M059J (cell line): ENCODE measurements around the gene A4GNT. TPM values are rescaled to one million over a fixed set of nuclear protein-coding genes. Genes with fewer than 3 reads are reported as not detected.
A peak's percentile ranks its signal among the peaks of the same experiment; 100 is the strongest.
"Not testable (repeated sequence)": the region's sequence is repeated elsewhere in the genome, so short reads cannot be mapped to it uniquely, and the experiment has no call there.

Source experiments
- DNase-seq: peaks from one replicate; pipeline ENCODE4 v3.0.0-alpha.2; 2012; ENCODE audit warnings: low read depth
- total RNA-seq: library from RNA; depleted of rRNA; stranded (reverse); fragments of >200 nt; shearing (Covaris generic); gene quantifications from 2 replicates; pipeline ENCODE4 v1.2.3, GENCODE V29; 2014

A4GNT gene
- total RNA-seq, 1 experiment from 2014 or later = not detected

GRCh38 chr3:138119423-138119766 lies 12.8 kb downstream of the A4GNT start:
- no peak for DNase-seq

DNA sequence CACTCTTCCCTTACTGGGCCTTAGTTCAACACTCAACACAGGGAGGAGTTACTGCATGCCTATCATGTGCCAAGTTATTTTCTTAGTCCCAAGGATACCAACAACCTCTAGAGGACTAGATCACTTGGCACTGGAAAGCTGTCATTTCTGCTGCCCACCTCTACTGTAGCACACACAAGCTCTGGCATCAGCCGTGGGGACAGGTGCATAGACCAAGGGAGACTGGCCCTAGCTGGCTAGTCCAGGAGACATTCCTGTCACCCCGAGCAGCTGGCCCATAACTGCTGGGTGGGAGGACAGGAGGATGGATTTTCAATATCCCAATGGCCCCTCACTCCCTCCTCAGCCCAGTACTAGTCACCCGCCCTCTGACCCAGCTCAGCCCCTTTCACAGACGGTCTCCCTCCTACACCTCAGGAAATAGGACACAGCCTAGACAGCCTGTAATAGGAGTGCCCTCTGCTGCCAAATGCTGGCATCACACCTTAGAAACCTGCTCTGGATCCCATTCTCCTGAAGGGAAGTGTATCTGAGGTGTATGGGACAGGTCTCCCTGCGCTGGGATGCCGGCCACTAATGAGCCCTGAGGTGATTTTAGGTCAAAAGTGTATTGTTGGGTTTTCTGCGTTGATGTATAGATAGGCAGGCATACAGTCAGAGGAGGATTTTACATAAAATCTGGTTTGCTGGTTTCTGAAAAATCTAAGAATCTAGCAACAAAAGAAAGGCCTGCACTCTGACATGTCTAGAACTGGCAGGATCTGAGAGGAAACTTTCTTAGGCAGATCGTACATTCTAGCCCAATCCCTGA lies 13.4 kb downstream of the A4GNT start:
- DNase-seq = peak; percentile 79

- peak; percentile 82 for DNase-seq
Measured at GRCh38 chr3:138114988-138115971, 16.9 kb downstream of the A4GNT start, which contains the start of gene DZIP1L. DZIP1L (minus strand) TSS chr3:138115608; CDS start chr3:138103971, 11,637 bp downstream.

GRCh38 chr3:138114431-138114918 lies 17.7 kb downstream of the A4GNT start:
- DNase-seq = peak; percentile 52

- DNase-seq = peak; percentile 66
Measured at GRCh38 chr3:138113326-138113725, 18.9 kb downstream of the A4GNT start.

DNA sequence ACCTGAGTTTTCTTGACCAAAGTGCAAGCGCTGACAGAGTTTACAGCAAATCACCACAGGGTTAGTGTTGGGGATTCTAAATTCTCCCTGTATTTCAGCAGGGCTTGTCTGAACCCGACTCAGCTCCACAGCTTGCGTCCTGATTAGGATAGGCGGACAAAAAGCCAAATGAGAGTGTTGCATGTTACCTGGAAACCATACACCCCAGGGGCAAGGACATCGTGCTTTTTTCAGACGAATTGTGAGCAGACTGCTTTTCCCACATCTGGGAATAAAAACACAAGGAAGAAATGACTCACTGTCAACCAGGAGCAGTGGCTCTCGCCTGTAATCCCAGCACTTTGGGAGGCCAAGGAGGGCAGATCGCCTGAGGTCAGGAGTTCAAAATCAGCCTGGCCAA lies 19.8 kb downstream of the A4GNT start:
- peak; percentile 29 for DNase-seq

- no peak for DNase-seq
Measured at GRCh38 chr3:138105598-138105997, 26.6 kb downstream of the A4GNT start.

DNA sequence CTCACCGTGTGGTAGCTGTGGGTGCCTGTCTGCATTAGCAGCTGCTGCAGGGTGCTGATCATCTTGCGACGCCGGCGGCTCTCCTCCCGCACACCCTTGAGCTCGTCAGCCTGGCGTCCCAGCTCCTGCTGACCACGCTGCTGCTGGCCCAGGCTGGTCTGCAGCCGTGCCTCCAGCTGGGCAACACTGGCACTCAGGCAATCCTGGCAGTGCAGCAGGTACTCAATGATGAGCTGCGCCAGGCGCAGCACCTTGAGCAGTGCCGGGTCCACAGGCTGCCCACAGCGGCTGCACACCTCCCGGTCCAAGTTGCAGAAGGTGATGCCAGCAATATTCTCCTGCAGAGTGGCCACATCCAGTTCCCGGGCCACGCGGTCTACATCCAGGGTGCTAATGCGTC lies 28.7 kb downstream of the A4GNT start:
- no peak for DNase-seq

DNA sequence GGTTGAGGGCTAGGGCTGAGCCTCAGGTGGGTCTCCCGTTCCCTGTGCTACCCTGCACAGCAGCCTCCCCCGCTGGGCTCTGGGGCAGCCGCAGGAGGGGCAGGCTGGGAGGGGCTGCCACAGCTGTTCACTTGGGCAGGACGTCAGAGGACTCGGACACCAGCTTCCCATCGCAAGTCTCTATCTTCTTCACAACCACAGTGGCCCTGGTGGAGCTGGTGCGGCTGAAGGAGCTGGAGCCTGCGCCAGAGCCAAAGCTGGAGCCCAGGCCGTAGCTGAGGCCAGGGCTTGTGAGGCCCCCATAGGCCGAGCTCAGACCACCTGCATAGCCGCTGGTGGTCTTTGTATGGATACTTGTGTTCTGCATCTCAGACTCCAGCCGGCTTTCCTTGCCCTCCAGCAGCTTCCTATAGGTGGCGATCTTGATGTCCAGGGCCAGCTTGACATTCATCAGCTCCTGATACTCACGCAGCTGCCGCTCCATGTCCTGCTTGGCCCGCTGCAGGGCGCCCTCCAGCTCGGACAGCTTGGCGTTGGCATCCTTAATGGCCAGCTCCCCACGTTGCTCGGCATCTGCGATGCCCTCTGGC lies 30.7 kb downstream of the A4GNT start:
- DNase-seq = not testable (repeated sequence)

DNA sequence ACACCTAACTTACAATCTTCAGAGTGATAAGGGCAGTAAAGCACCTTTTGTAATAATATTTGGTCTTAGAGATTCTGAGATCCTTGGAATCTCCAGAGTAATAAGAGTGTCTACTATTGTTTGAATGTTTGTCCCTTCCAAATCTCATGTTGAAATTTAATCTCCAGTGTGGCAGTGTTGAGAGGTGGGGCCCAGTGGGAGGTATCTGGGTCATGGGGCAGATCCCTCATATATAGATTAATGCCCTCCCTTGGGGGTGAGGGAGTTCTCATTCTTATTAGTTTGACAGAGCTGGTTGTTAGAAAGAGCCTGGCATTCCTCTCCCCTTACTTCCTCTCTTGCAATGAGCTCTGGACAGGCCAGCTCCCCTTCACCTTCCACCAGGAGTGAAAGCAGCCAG lies 32.8 kb downstream of the A4GNT start:
- no peak for DNase-seq

- DNase-seq = no peak
Measured at GRCh38 chr3:138097192-138098172, 34.7 kb downstream of the A4GNT start.

DNA sequence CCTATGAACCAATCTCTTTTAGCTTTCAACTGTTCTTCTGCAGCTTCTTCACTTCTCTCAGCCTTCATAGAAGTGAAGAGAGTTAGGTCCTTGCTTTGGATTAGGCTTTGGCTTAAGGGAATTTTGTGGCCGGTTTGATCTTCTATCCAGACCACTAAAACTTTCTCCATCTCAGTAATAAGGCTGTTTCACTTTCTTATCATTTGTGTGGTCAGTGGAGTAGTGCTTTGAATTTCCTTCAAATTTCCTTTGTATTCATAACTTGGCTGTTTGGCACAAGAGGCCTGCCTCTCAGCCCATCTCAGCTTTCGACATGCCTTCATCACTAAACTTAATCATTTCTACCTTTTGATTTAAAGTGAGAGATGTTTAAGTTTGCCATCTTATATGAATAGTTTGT lies 38.5 kb downstream of the A4GNT start:
- no peak for DNase-seq

DNA sequence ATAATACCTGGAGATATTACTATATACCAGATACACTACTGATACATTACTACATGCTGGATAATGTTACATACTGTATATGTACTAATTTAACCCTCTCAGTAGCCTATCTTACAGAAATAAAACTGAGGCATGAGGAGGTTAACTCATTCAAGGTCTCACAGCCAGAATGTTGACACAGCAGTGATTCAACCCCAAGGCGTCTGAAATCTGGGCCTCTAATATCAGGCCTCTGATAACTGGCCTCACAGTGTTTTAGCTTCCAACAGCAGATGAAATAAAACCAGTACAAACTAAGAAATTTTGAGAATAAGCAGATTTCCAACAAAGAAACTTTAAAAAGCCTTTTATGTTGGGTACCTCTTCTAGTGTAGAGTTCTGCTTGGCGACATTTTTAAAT lies 40.2 kb downstream of the A4GNT start:
- no peak for DNase-seq

- no peak for DNase-seq
Measured at GRCh38 chr3:138089091-138089490, 43.1 kb downstream of the A4GNT start.

- not testable (repeated sequence) for DNase-seq
Measured at GRCh38 chr3:138085745-138086144, 46.4 kb downstream of the A4GNT start.

DNA sequence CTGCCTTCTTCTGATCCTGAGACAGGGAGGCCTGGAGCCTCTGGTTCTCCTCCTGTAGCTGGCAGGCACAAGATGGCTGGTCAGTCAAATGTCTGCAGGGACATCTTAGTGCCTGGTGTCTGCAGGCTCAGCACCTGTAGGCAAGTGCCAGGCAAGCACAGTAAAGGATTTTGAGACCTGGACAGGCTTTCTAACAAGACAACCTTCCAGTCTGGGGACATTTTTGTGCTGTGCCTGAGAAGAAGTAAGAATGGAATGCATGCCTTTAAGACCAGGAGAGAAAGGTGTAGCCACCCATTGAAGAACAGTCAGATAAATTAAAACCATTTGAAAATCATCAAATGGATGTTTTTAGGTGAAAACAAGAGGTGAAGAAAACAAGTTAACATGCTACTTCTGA lies 48.0 kb downstream of the A4GNT start:
- DNase-seq = no peak

- DNase-seq = no peak
Measured at GRCh38 chr3:138082992-138083386, 49.2 kb downstream of the A4GNT start.

DNA sequence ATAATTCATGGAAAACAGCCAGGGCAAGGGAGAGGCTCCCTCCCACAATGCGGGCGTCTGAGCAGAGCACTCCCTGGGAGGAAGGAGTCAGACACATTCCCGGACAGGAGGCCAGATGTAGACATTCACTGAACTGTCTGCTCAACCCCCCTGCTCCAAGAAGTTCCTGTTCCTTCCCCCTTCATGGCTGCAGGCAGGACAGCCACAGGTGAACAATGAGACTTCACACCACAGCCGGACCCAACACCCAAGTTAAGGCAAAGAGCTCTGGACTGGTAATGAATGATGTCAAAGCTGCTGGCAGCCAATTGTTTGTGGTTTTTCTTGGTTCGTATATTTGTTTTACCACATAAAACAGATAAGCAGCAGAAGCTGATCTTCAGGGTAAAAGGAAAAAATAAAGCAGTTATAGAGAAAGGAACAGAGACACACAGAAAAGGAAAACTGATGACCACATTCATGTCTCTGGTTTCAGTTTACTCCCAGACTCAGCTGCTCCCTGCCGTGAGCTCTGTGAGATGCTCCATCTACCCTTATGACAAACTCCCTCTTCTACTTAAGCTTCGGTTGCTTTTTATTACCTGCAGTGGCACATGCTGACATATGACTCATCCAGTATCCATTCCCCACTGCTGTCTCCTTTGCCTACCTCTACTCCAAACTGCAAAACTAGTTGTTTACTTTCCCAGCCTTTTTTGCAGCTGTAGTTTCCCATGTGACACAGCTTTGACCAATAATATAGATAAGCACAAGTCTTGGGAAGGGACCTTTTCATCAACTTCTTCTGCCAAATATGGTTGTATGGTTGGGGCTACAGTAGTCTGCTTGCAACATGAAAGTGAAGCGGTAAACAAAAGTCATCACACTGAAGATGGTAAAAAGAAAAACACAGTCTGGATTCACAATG lies 49.9 kb downstream of the A4GNT start:
- DNase-seq = peak; percentile 98

GRCh38 chr3:138081371-138082084 lies 50.7 kb downstream of the A4GNT start:
- peak; percentile 75 for DNase-seq
